Measurements from ENCODE around the gene ENTHD1. TPM values are rescaled to one million over a fixed set of nuclear protein-coding genes. Genes with fewer than 3 reads are reported as not detected.

Gene ENTHD1
- total RNA-seq, 2 experiments from 2014 or later: not detected

GRCh38 chr22:39908737-39909136, 15.2 kb upstream of the ENTHD1 start:
- intact Hi-C loops (cut with micrococcal nuclease; ENCODE audit: unreplicated experiment): no loop called here
- Histone ChIP-seq H3K9me3 (ENCODE audit: low read length) (no peaks in the 10 kb centered on the region), H3K9me2 (ENCODE audit: insufficient read depth, low read length) (no peaks in the 10 kb centered on the region), H3K4me3 (ENCODE audit: low read depth, low read length, poor library complexity, severe bottlenecking) (no peak overlapping the region), H3K36me3 (ENCODE audit: insufficient read depth, low read length) (no peaks in the 10 kb centered on the region), H3K27ac (ENCODE audit: low read depth, low read length, poor library complexity, severe bottlenecking) (no peak overlapping the region), H3K79me2 (ENCODE audit: insufficient read depth, low read depth, low read length) (no peaks in the 10 kb centered on the region), H2AFZ (ENCODE audit: low read length) (no peak overlapping the region), H4K20me1 (ENCODE audit: insufficient read depth, low read length) (no peaks in the 10 kb centered on the region), H3K4me1 (ENCODE audit: insufficient read depth, low read length, poor library complexity, severe bottlenecking) (no peaks in the 10 kb centered on the region), H3K4me2 (ENCODE audit: low read length) (no peak overlapping the region)
- no TSS peak for BruUV-seq (replicated peaks)
- ChIA-PET CTCF (ENCODE audit: unreplicated experiment) (no interaction called here), POLR2A (interaction anchor here (0.6 kb wide), 1 partner anchor 40 kb away, joined by 4 read pairs; no protein-coding TSS in a partner anchor)
- no peak for DNase-seq (ENCODE audit: low spot score)
- TF ChIP-seq EZH2phosphoT487 (IDR thresholded peaks at IDR 0.05; ENCODE audit: borderline replicate concordance, low read depth, low read length) (no peak), CTCF (conservative IDR thresholded peaks at IDR 0.05; ENCODE audit: low read length) (no peak)

GRCh38 chr22:39908136-39908535, 14.6 kb upstream of the ENTHD1 start:
- intact Hi-C loops (cut with micrococcal nuclease; ENCODE audit: unreplicated experiment): no loop called here
- no peak overlapping the region for H3K27ac ChIP-seq (ENCODE audit: low read depth, low read length, poor library complexity, severe bottlenecking)
- H3K36me3 ChIP-seq (ENCODE audit: insufficient read depth, low read length): no peaks in the 10 kb centered on the region
- no peaks in the 10 kb centered on the region for H3K9me2 ChIP-seq (ENCODE audit: insufficient read depth, low read length)
- no peak for DNase-seq (ENCODE audit: low spot score)
- POLR2A ChIA-PET: no interaction called here
- no peaks in the 10 kb centered on the region for H3K79me2 ChIP-seq (ENCODE audit: insufficient read depth, low read depth, low read length)
- no peak overlapping the region for H2AFZ ChIP-seq (ENCODE audit: low read length)
- H3K9me3 ChIP-seq (ENCODE audit: low read length): no peaks in the 10 kb centered on the region
- H4K20me1 ChIP-seq (ENCODE audit: insufficient read depth, low read length): no peaks in the 10 kb centered on the region
- no peak overlapping the region for H3K4me2 ChIP-seq (ENCODE audit: low read length)
- CTCF ChIA-PET (ENCODE audit: unreplicated experiment): no interaction called here
- TF ChIP-seq EZH2phosphoT487 (IDR thresholded peaks at IDR 0.05; ENCODE audit: borderline replicate concordance, low read depth, low read length) (no peak), CTCF (conservative IDR thresholded peaks at IDR 0.05; ENCODE audit: low read length) (no peak)
- no TSS peak for BruUV-seq (replicated peaks)
- no peak overlapping the region for H3K4me3 ChIP-seq (ENCODE audit: low read depth, low read length, poor library complexity, severe bottlenecking)
- H3K4me1 ChIP-seq (ENCODE audit: insufficient read depth, low read length, poor library complexity, severe bottlenecking): no peaks in the 10 kb centered on the region

- Histone ChIP-seq H2AFZ (ENCODE audit: low read length) (no peak overlapping the region), H3K4me2 (ENCODE audit: low read length) (no peak overlapping the region), H4K20me1 (ENCODE audit: insufficient read depth, low read length) (no peaks in the 10 kb centered on the region), H3K27ac (ENCODE audit: low read depth, low read length, poor library complexity, severe bottlenecking) (no peak overlapping the region), H3K79me2 (ENCODE audit: insufficient read depth, low read depth, low read length) (no peaks in the 10 kb centered on the region), H3K36me3 (ENCODE audit: insufficient read depth, low read length) (no peaks in the 10 kb centered on the region), H3K9me3 (ENCODE audit: low read length) (no peaks in the 10 kb centered on the region), H3K4me1 (ENCODE audit: insufficient read depth, low read length, poor library complexity, severe bottlenecking) (no peaks in the 10 kb centered on the region), H3K9me2 (ENCODE audit: insufficient read depth, low read length) (no peaks in the 10 kb centered on the region), H3K4me3 (ENCODE audit: low read depth, low read length, poor library complexity, severe bottlenecking) (no peak overlapping the region)
- TF ChIP-seq CTCF (conservative IDR thresholded peaks at IDR 0.05; ENCODE audit: low read length): no peak
- no peak for TF ChIP-seq EZH2phosphoT487 (IDR thresholded peaks at IDR 0.05; ENCODE audit: borderline replicate concordance, low read depth, low read length)
- POLR2A ChIA-PET: no interaction called here
- CTCF ChIA-PET (ENCODE audit: unreplicated experiment): no interaction called here
- DNase-seq (ENCODE audit: low spot score): no peak
- intact Hi-C loops (cut with micrococcal nuclease; ENCODE audit: unreplicated experiment): no loop called here
- no TSS peak for BruUV-seq (replicated peaks)
Measured at GRCh38 chr22:39907605-39908097, 14.1 kb upstream of the ENTHD1 start.
